Posterior cingulate gyrus (tissue), 11 donors: Measurements from ENCODE around the gene DPP6.
"Not testable (repeated sequence)": the region's sequence is repeated elsewhere in the genome, so short reads cannot be mapped to it uniquely, and the experiment has no call there.

Experiments used
- DNase-seq, 10 donors: peaks; one replicate each; pipeline versions ENCODE4 v3.0.0 to v3.0.0-alpha.2; 2020 to 2021; ENCODE audit warnings: mixed read lengths in 3 of 10
- intact Hi-C: fragments of 100-400 bp; cut with DNase I; formaldehyde crosslinking; loops from one replicate; pipeline ENCODE4 v1.15.1; 2023

Gene DPP6

DNA sequence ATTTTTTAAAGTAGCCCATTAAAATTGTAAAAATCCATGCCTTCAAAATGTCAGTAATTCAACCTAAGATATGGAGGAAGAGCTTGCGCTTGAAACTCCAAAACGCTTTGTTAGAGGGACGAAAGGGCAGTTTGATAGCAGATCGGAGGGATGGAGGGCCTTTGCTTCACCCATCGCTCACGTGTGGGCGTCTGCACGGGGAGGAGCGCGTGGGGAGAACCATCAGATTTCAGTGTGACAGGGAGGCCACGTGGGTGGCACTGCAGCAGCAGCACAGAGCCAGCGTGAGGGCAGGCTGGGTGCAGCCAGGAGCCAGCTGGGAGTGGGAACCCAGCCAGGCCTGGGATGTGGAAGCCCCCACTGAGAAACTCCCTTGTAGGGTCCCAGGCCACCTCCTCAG, 625.3 kb downstream of the DPP6 start:
- peak in 2 of 10 donors; percentile 65 to 80 for DNase-seq
- intact Hi-C loops, result no loop called here

DNA sequence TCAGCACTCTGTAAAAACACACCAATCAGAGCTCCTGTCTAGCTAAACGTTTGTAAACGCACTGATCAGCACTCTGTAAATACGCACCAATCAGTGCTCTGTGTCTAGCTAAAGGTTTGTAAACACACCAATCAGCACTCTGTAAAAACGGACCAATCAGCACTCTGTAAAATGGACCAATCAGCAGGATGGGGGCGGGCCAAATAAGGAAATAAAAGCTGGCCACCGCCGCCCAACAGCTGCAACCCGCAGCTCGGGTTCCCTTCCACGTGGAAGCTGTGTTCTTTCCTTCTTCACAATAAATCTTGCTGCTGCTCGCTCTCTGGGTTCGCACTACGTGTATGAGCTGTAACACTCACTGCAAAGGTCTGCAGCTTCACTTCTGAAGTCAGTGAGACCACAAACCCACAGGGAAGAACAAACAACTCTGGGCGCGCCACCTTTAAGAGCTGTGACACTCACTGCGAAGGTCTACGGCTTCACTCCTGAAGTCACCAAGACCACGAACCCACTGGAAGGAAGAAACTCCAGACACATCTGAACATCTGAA, 625.9 kb downstream of the DPP6 start:
- DNase-seq, intact Hi-C loops: not testable (repeated sequence)

DNA sequence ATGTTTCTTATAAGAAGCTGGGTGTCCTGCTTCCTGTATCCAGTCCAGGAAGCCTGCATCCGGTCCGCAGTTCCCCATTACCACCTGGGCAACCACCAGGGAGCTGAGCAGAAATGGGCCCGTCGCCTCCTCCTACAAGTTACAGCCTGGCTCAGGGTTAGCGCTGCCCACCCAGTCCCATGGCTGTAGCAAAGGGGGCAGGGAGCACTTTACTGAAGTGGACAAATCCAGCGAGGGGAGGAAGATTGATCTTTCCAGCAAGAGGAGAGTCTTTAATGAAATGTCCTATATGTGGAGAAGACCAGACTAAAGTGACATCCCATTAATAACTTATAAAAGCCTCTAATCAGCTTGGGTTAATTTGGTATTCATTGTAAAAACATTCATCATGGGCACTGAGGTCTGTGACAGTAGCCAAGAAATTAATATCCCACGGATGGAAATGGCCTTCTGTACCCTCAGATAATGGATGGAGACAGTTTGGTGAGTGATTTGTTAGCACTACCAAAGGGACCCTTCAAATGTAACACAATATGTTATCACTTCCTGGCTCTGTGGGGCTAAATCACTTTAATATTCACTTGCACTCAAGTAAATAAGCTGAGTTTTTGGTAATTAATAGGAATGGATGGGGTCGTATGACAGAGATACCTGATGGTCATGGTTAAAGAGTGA, 627.3 kb downstream of the DPP6 start:
- intact Hi-C loops, result no loop called here
- DNase-seq, result no peak

DNA sequence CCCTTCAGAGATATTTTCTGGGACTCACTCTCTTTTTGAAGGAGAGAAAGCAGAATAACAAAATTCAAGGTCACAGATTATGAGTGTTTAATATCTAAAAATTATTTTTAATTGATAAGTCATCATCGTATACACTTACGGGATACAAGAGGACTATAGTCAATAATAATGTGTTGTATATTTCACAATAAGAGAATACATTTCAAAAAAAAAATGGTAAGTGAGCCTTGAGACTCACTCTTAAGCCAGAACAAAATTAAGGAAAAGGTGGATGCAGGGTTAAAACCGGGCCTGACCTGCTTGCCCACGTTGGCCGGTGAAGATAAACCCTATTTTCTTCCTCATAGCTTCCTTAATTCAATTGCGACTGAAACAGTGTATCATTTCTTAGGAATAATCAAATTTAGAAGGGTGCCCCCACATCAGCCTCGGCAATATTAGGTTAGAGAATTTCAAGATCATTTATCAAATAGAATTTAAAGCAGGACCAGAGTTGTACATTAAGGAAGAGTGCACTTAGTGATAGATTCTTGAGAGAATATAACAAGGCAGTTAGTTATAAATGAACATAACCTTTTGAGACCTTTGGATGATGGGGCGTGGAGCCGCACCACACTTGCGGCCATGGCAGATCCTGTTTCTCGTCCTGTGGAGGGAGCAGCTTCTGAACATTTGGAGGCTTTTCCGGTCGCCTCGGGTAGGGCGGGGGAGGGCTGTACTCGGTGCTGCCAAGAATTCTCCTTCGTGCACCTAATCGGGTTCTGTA, 628.9 kb downstream of the DPP6 start:
- intact Hi-C loops, result no loop called here
- DNase-seq, result peak in 1 of 10 donors; percentile 77

DNA sequence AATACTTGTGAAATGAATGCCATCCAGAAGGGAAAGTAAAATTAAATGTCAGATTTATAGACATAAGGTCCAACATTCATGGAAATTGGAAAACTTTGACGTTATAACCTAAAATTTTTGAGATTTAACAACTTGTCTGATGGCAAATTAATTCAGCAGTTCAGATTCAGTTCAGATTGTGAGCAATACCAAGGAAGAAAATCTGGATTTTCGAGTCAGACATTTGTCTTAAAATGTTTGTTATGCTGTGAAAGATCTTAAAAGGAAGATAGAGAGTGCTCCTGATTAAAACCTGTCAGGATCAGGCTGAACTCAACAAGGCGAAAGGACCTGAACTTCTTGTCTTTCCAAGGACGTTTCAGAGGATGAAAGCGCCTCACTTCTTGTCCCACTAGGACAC, 629.8 kb downstream of the DPP6 start:
- DNase-seq, result no peak
- intact Hi-C loops, result no loop called here

DNA sequence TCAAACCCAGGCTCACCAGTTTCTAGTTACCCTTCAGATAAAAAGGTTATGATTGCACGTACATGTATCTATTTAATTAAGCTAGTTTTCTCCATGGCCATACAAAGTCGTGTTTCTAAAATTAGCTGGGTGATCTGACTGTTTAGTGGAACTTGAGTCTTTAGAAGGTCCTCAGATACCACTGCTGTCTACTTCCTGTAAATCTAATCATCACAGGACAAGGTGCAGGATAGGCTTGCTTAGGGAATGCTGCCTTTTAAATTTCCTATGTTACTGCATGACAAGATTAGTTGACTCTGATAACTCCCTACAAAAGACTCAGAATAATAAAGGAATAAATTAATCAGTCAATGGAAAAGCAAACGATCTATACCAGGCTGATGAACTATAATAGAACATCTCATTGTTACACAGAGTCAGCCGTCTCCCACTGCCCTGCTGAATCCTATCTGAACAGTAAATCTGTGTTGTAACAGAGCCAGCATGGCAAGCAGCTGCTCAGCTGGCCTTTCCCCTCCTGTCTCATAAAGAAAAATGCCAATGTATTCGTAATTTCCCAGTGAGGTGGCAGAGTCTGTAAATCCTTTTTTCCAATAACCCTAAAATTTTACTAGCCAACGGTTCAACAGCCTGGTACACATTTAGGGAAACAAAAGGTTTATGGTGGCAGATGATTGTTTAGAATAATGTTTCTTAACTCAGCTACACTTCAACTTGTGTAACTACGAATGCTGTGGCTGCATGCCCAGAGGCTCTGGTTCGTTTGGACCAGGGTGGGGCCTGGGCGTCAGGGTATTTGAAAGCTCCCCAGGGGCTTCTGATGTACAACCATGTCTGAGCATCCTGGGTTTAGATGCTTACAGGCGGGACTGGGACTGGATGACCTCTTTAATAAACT, 632.7 kb downstream of the DPP6 start:
- peak in 1 of 10 donors; percentile 21 for DNase-seq
- intact Hi-C loops, result no loop called here

DNA sequence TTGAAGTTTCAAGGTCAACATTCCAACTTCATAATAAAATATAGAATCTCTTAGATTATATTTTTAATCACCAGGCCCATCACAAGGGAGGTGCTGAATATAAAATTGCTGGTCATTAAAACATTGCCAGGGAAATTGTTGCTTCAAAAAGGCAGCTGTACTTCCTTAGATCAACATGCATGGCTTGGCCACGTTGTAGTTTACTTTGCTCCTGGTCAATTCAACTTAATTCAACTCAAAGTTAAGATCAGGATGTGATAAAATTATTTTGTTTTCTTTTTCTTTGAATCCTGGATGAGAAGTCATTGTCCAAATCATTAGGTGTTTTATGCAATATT, 633.3 kb downstream of the DPP6 start:
- intact Hi-C loops, result no loop called here
- DNase-seq, result no peak

DNA sequence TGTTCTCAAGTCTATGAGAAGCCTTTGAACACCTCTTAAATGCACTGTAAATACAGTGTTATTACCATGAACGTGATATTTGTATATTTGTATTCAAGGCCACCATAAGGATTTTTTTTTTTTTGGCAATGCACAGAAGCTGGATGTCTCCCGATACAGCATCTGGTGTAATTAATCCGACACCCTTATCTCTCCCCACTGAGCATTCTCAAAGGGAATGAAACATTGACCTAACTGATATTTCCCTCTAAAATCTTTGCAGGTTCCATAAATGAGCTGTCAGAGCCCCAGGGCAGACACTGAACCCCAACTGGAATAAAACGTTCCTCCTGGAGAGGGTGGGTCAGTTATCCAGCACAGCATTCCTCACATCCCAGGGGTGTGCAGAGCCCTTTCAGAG, 634.1 kb downstream of the DPP6 start:
- intact Hi-C loops, result no loop called here
- DNase-seq, result no peak

DNA sequence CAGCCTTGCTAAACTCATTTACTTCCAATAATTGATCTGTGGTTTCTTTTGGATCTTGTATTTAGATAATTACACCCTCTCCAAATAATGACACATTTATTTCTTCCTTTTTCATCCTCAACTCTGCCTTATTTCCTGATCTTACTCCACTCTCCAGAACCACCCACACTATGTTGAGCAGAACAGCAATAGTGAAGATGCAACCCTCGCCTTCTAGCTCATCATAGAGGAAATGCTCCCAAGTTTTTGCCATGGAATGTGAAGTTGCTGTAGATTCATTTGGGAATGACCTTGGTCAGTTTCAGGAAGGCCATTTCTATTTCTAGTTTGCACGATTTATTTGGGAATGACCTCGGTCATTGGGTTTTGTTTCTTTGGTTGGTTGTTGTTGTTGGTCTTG, 636.8 kb downstream of the DPP6 start:
- DNase-seq, result no peak
- intact Hi-C loops, result no loop called here

DNA sequence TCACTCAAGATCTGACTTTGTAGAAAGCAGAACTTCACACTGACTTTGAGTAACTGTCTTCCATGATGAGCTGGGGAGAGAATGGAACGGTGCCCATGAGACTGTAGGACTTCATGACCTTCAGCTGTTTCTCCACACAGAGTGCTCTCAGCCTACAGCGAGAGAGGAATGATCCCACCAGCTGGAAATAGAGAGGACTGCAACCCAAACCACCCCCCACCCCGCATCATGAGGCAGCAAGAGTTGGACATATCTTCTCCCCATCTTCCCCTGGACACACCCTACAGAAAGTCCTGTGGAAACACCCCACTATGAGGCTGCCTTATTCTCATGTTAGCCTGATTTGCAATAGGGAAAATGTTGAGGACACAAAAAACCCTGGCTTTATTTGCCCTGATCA, 638.2 kb downstream of the DPP6 start:
- DNase-seq, result no peak
- intact Hi-C loops, result no loop called here

DNA sequence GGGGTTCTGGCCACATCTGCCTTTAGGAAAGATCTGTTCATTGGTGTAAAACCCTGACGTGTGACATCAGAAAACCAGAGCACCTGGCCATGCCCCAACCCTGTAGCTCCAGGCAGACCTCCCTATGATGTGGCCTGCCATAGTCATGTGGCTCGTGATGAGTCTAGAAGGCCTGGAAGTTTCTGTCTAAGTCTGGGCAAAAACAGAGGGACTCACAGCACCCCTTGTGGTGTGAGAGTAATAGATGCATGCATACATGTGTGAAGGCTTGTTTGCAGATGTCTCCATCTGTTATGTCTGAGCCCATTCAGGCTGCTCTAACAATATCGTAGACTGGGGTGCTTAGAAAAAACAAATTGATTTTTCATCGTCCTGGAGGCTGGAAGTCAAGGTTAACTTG, 641.5 kb downstream of the DPP6 start:
- DNase-seq, result no peak
- intact Hi-C loops, result no loop called here

DNA sequence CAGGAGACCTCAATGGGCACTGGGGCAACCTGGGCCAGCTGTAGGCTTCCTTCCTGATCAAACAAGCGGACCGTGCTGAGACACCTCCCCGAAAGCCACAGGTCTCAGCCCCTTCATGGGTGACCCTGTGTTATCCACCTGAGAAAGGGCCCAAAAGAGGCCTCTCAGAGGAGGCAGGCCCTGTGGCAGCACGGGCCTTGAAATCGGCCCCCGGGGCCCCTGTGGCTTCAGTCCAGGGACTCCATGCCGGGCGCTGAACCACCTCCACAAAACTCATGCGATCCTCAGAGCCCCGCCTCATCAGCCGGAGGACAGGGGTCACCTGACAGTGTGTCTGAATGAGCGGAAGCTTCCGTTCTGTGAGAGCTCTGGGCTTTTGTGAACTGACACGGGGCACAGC, 643.6 kb downstream of the DPP6 start:
- intact Hi-C loops, result loop anchor here (5.0 kb wide), 1 partner anchor 91 kb away; no protein-coding TSS in a partner anchor
- no peak for DNase-seq

DNA sequence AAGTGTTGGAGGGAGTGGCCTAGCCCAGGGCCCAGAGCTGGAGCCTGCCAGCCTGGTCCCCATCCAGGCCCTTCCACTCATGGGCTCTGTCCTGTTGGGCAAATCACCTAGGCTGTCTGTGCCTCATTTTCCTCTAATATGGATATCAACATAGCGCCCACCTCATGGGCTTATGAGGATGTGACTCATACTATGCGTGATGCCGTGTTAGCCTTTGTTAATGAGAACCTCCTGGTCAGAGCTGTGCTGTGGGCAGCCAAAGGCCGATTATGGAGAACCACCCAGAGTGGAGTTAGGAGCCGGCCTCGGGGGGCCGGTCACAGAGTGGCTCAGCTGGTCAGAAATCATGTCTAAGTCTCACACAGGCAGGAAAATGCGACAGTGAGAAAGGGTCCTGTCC, 644.4 kb downstream of the DPP6 start:
- DNase-seq, result no peak
- intact Hi-C loops, result loop anchor here (5.0 kb wide), 1 partner anchor 91 kb away; no protein-coding TSS in a partner anchor

DNA sequence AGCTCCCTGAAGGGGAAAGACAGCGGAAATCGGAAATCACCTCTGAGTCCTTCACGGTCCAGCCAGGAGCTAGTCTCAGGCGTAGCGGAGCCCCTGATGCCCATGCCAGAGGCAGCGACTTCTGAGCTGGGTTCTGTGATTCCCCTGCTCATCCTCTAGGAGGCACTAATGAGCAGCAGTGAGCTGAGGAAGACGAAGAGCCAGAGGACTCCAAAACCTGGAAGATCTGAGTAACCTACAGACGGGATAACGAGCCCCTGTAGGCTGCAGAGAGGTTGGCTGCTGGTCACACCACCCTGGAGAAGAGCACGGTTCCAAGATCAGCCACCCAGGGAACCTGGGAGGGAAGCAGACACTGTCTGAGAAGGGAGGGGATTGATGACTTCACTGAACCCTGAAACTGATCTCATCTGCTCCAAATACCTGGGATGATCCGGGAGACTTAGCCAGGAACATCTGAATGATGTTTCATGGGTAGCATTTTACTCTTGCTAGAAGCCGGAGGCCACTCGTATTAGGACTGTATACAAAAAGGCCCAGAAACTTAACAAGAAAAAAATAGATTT, 646.6 kb downstream of the DPP6 start:
- intact Hi-C loops, result loop anchor here (5.0 kb wide), 1 partner anchor 88 kb away; no protein-coding TSS in a partner anchor
- DNase-seq, result no peak

DNA sequence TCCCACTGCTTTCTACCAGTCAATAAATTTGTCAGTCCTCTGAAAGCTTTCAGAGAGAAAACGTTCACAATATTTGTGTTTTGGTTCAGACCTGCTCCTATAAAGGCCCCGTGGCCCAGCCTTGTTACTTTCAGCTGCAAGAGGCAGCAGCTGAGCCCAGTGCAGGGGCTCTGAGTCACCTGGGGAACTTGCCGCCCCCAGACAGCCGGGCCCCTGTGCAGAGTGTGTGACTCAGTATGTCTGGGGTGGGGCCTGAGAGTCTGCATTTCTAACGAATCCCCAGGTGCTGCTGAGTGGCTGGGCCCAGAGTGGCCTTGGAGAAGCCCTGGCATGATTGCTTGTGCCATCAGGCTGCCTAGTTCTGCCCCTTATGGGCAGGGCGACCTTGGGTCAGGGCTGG, 647.2 kb downstream of the DPP6 start:
- intact Hi-C loops, result loop anchor here (5.0 kb wide), 1 partner anchor 88 kb away; no protein-coding TSS in a partner anchor

DNA sequence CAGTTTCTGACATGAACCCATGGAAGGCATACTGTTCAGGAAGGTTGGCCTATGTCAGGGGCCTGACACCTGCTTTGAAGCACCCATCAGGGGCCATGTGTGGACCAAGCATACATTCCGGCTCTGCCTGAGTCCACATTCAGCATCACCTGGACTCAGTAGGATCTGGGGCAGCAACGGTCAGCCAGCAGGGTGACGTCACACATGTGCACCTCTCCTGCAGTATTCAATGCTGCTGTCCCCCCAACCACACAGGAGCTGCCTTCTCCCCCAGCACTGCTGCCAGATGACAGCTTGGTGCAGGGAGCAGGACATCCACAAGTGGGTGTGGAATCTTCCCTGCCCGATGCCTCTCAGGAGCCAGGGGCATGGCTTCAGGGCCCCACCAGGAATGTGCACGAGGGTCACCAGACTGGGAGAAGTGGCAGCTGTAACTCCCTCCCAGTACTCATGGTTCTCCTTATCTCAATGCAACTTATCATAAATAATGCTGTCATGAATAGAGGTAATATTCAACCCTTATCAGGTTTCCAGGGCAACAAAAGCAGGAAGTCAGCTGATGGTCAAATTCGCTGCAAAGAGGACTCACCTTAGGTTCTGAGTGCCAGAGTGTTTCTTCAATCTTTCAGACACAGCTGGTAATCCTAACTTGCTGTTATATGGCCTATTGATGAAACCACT, 657.8 kb downstream of the DPP6 start:
- DNase-seq, result peak in 1 of 10 donors; percentile 58
- intact Hi-C loops, result no loop called here

More for the DNA sequence above, 647.2 kb downstream of the DPP6 start:
- no peak for DNase-seq

DNA sequence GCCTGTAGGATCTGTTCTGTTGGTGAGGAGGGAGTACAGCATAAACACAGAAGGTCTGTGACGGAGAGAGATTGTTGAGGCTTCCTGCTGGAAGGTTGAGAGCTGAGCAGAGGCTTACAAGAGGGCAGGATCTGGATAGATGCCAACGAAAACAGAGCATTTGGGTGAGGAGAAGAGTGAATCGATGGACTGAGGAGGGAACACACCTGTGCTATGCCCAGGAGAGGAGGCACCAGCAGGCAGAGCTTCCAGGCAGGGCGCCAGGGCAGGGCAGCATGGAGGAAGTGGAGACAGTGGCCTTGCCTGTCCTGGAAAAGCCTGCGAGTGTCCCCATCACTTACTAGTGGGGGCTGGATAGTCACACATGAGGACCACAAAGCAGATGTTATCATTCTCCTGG, 667.8 kb downstream of the DPP6 start:
- peak in 1 of 10 donors; percentile 42 for DNase-seq
- intact Hi-C loops, result no loop called here

DNA sequence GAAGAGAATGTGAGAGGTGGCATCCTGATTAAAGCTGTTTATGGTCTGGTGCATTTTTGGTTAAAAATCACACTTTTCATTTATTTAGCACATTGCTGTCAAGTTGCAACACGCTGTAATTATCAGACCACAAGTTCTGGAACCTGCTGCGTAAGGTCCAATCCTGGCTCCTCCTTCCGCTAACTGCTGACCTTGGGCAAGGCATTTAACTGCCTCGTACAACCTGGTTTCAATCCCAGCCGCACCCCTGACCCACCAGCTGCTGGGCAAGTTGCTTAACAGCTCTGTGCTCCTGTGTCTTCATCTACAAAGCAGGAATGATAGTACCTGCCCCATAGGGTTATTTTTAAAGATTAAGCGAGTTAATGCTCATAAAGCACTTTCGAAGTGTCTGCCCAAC, 668.9 kb downstream of the DPP6 start:
- peak in 1 of 10 donors; percentile 52 for DNase-seq
- intact Hi-C loops, result no loop called here

DNA sequence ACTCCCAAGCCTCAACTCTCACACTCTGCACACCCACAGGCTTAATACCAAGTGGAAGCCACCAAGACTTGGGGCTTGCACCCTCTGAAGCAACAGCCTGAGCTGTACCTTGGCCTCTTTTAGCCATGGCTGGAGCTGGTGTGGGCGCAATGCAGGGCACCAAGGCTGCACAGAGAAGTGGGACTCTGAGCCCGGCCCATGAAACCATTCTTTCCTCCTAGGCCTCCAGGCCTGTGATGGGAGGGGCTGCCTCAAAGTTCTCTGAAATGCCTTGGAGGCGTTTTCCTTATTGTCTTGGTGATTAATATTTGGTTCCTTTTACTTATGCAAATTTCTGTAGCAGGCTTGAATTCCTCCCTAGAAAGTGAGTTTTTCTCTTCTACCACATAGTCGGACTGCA, 674.2 kb downstream of the DPP6 start:
- DNase-seq, result peak in 1 of 10 donors; percentile 31
- intact Hi-C loops, result no loop called here

DNA sequence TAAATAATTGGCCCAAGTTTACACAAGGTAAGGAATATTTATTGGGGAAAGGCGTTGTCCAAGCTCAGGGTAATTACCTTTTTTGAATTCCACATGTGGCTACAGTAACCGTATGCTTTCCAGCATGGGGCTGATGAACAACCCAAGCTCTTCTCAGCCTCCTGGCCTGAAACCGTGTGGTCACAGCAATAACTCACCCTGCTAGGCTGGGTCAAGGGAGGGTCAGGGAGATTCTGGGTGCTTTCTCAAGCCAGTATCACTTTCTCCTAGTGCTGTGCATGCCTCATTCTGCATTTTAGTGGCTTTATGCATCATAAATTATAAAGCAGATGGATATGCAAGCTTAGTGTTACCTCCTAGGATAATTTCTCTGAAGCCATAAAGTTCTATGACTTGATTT, 676.9 kb downstream of the DPP6 start:
- no peak for DNase-seq
- intact Hi-C loops, result no loop called here
